Coronary artery (tissue), 2 donors: ENCODE measurements around the gene MAD1L1.

Experiments used
- DNase-seq: peaks from one replicate; pipeline ENCODE4 v3.0.0-alpha.2; 2017; ENCODE audit warnings: low spot score
- H3K27ac ChIP-seq, 2 donors: fragments of 200-600 bp; sonication (generic); one replicate each; pipeline ENCODE4 v1.5.1; 2016 to 2019
- H3K4me3 ChIP-seq: fragments of 200-600 bp; sonication (generic); 2 replicates; pipeline ENCODE4 v1.5.1; 2016; ENCODE audit warnings: mild to moderate bottlenecking, moderate library complexity
- CTCF ChIP-seq: fragments of 200-600 bp; sonication (generic); IDR thresholded peaks from one replicate; pipeline ENCODE4 v1.5.1; 2019; ENCODE audit warnings: antibody characterized with exemption

MAD1L1 gene

GRCh38 chr7:1794888-1795542 lies 437.7 kb downstream of the MAD1L1 start:
- no peak for DNase-seq
- H3K4me3 ChIP-seq, result no peak overlapping the region
- no peak overlapping the region for H3K27ac ChIP-seq
- no peak for TF ChIP-seq CTCF

- no peak overlapping the region for H3K4me3 ChIP-seq
- no peak overlapping the region for H3K27ac ChIP-seq
- no peak for TF ChIP-seq CTCF
- DNase-seq, result no peak
These were observed 445.0 kb downstream of the MAD1L1 start for GRCh38 chr7:1787681-1788235.

GRCh38 chr7:1787241-1787640 lies 445.5 kb downstream of the MAD1L1 start:
- no peak overlapping the region for H3K27ac ChIP-seq
- H3K4me3 ChIP-seq, result no peak overlapping the region
- TF ChIP-seq CTCF, result no peak
- DNase-seq, result no peak

- no peak for DNase-seq
- no peak for TF ChIP-seq CTCF
- no peak overlapping the region for H3K4me3 ChIP-seq
- H3K27ac ChIP-seq, result no peak overlapping the region
These were observed 446.9 kb downstream of the MAD1L1 start for GRCh38 chr7:1785839-1786238.

- DNase-seq, result no peak
- TF ChIP-seq CTCF, result no peak
- Histone ChIP-seq H3K4me3 (no peak overlapping the region), H3K27ac (no peak overlapping the region)
These were observed 451.4 kb downstream of the MAD1L1 start for GRCh38 chr7:1781369-1781768.

GRCh38 chr7:1779445-1779844 lies 453.3 kb downstream of the MAD1L1 start:
- Histone ChIP-seq H3K4me3 (no peak overlapping the region), H3K27ac (no peak overlapping the region)
- no peak for TF ChIP-seq CTCF
- no peak for DNase-seq

- no peak overlapping the region for H3K4me3 ChIP-seq
- no peak for TF ChIP-seq CTCF
- DNase-seq, result no peak
- H3K27ac ChIP-seq, result no peak overlapping the region
These were observed 455.6 kb downstream of the MAD1L1 start for GRCh38 chr7:1777122-1777521.
